HCT116 (cell line): ENCODE results near the gene CYP2B6.
"Not testable (repeated sequence)": the region's sequence is repeated elsewhere in the genome, so short reads cannot be mapped to it uniquely, and the experiment has no call there.

Source experiments
- EGR1 ChIP-seq: IDR thresholded peaks from 2 replicates; pipeline ENCODE4 v1.6.1; 2012; ENCODE audit warnings: low read depth
- EZH2 ChIP-seq: fragments of 200-600 bp; sonication (generic); IDR thresholded peaks from 2 replicates; pipeline ENCODE4 v1.6.1; 2017; ENCODE audit warnings: antibody characterized with exemption, mixed run types
- EZH2phosphoT487 ChIP-seq: fragments of 200-600 bp; IDR thresholded peaks from 2 replicates; pipeline ENCODE4 v1.6.1; 2018; ENCODE audit warnings: antibody characterized with exemption, borderline replicate concordance
- POLR2A ChIP-seq: IDR thresholded peaks from 2 replicates; pipeline ENCODE4 v1.7.0; 2011; ENCODE audit warnings: borderline replicate concordance; ENCODE audit not compliant: insufficient read depth, insufficient read length; ENCODE audit errors: extremely low read depth
- POLR2AphosphoS5 ChIP-seq: IDR thresholded peaks from 2 replicates; pipeline ENCODE4 v1.6.1; 2011; ENCODE audit warnings: mild to moderate bottlenecking, low read depth, low read length, moderate library complexity
- SIN3A ChIP-seq: IDR thresholded peaks from 2 replicates; pipeline ENCODE4 v1.6.1; 2012; ENCODE audit warnings: low read depth
- SP1 ChIP-seq: IDR thresholded peaks from 2 replicates; pipeline ENCODE4 v1.6.1; 2012; ENCODE audit warnings: low read depth
- SRF ChIP-seq: IDR thresholded peaks from 2 replicates; pipeline ENCODE4 v1.6.1; 2012; ENCODE audit warnings: low read depth
- YY1 ChIP-seq: IDR thresholded peaks from 2 replicates; pipeline ENCODE4 v1.6.1; 2011; ENCODE audit warnings: low read length, low read depth, moderate library complexity, mild to moderate bottlenecking; ENCODE audit not compliant: insufficient replicate concordance; ENCODE audit errors: extremely low read depth
- TF ChIP-seq, protein P1 (sequence below): IDR thresholded peaks from 2 replicates; pipeline ENCODE4 v1.6.1; 2012; ENCODE audit warnings: low read depth
- TF ChIP-seq, protein P2 (sequence below), 3 experiments: fragments of 200-600 bp in 1 of 3; sonication (generic) in 1 of 3; IDR thresholded peaks in 2 of 3; conservative IDR thresholded peaks in 1 of 3; 2 replicates each; pipeline ENCODE4 v1.5.1; 2012 to 2017; ENCODE audit warnings: low read depth in 2 of 3, low read length in 2 of 3, antibody characterized with exemption in 1 of 3, borderline replicate concordance in 1 of 3, control low read depth in 1 of 3, mild to moderate bottlenecking in 1 of 3, mixed read lengths in 1 of 3, mixed run types in 1 of 3, moderate library complexity in 1 of 3; ENCODE audit not compliant: insufficient read depth in 1 of 3
- TF ChIP-seq, protein P3 (sequence below): IDR thresholded peaks from 2 replicates; pipeline ENCODE4 v1.6.1; 2012

DNA sequence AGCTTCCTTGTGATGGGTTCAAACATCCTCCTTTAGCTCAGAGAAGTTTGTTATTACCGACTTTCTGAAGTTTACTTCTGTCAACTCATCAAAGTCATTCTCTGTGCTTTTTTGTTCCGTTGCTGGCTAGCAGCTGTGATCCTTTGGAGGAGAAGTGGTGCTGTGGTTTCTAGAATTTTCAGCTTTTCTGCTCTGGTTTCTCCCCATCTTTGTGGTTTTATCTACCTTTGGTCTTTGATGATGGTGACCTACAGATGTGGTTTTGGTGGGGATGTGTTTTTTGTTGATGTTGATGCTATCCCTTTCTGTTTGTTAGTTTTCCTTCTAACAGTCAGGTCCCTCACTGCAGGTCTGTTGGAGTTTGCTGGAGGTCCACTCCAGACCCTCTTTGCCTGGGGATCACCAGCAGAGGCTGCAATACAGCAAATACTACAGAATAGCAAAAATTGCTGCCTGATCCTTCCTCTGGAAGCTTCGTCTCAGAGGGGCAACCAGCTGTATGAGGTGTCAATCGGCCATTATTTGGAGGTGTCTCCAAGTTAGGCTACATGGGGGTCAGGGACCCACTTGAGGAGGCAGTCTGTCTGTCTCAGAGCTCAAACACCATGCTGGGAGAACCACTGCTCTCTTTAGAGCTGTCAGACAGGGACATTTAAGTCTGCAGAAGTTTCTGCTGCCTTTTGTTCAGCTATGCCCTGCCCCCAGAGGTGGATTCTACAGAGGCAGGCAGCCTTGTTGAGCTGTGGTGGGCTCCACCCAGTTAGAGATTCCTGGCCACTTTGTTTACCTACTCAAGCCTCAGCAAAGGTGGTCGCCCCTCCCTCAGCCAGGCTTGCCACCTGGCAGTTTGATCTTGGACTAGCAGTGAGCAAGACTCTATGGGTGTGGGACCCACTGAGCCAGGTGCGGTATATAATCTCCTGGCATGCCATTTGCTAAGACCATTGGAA, 20.4 kb upstream of the CYP2B6 start:
- TF ChIP-seq, protein P1, sequence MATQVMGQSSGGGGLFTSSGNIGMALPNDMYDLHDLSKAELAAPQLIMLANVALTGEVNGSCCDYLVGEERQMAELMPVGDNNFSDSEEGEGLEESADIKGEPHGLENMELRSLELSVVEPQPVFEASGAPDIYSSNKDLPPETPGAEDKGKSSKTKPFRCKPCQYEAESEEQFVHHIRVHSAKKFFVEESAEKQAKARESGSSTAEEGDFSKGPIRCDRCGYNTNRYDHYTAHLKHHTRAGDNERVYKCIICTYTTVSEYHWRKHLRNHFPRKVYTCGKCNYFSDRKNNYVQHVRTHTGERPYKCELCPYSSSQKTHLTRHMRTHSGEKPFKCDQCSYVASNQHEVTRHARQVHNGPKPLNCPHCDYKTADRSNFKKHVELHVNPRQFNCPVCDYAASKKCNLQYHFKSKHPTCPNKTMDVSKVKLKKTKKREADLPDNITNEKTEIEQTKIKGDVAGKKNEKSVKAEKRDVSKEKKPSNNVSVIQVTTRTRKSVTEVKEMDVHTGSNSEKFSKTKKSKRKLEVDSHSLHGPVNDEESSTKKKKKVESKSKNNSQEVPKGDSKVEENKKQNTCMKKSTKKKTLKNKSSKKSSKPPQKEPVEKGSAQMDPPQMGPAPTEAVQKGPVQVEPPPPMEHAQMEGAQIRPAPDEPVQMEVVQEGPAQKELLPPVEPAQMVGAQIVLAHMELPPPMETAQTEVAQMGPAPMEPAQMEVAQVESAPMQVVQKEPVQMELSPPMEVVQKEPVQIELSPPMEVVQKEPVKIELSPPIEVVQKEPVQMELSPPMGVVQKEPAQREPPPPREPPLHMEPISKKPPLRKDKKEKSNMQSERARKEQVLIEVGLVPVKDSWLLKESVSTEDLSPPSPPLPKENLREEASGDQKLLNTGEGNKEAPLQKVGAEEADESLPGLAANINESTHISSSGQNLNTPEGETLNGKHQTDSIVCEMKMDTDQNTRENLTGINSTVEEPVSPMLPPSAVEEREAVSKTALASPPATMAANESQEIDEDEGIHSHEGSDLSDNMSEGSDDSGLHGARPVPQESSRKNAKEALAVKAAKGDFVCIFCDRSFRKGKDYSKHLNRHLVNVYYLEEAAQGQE, result not testable (repeated sequence)
- TF ChIP-seq POLR2A, SP1, SRF, YY1, EZH2, POLR2AphosphoS5, SIN3A, EZH2phosphoT487, EGR1: not testable (repeated sequence)
- TF ChIP-seq, protein P2, sequence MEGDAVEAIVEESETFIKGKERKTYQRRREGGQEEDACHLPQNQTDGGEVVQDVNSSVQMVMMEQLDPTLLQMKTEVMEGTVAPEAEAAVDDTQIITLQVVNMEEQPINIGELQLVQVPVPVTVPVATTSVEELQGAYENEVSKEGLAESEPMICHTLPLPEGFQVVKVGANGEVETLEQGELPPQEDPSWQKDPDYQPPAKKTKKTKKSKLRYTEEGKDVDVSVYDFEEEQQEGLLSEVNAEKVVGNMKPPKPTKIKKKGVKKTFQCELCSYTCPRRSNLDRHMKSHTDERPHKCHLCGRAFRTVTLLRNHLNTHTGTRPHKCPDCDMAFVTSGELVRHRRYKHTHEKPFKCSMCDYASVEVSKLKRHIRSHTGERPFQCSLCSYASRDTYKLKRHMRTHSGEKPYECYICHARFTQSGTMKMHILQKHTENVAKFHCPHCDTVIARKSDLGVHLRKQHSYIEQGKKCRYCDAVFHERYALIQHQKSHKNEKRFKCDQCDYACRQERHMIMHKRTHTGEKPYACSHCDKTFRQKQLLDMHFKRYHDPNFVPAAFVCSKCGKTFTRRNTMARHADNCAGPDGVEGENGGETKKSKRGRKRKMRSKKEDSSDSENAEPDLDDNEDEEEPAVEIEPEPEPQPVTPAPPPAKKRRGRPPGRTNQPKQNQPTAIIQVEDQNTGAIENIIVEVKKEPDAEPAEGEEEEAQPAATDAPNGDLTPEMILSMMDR (IDR thresholded peaks at IDR 0.05 in 2 of 3, conservative IDR thresholded peaks at IDR 0.05 in 1 of 3; ENCODE audit: borderline replicate concordance in 1 of 3, insufficient read depth in 1 of 3, low read depth in 2 of 3, low read length in 2 of 3), result not testable (repeated sequence)
- TF ChIP-seq, protein P3, sequence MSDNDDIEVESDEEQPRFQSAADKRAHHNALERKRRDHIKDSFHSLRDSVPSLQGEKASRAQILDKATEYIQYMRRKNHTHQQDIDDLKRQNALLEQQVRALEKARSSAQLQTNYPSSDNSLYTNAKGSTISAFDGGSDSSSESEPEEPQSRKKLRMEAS, result not testable (repeated sequence)
